Activated T-cell treated with anti-CD3 and anti-CD28 coated beads, Interleukin-2, amount 50 U/mL, for 48 hours (primary cell): Measurements from ENCODE around the gene HOXB6.

Experiments
- DNase-seq, 2 experiments: peaks; one replicate each; pipeline ENCODE4 v3.0.0-alpha.2; 2020

HOXB6 gene

GRCh38 chr17:48621410-48622392 is 16.9 kb upstream of the HOXB6 start:
- DNase-seq: no peak

DNA sequence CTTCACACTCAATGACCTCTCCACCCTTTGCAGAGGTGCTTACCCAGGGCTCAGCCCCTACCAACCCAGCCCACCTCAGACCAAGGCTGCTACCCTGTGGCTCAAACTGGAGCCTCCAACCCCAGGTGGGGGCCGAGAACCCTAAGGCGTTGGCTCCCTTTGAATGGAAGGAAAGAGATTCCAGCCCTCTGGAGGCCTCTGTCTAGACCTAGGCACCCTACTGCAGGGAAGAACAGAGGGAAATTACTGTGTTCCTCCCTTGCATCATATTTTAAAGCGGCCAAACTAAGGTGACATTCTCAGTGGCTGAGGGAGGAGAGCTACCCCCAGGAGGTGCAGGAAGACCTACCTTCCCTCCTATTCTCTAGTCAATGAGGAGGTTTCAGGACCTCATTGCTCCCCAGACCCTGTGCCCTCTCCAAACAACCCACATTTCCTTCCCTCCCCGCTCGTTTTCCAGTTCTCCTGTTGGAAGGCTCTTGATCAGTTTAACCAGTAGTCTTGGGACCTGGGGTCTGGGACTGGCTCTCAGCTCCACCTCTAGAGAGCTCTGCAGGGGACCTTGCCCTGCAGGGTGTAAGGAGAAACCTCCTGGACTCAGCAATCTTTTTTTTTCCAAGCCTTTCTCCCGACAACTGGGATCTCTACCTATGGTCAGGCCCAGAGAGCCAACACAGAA is 15.8 kb upstream of the HOXB6 start:
- DNase-seq: no peak

DNA sequence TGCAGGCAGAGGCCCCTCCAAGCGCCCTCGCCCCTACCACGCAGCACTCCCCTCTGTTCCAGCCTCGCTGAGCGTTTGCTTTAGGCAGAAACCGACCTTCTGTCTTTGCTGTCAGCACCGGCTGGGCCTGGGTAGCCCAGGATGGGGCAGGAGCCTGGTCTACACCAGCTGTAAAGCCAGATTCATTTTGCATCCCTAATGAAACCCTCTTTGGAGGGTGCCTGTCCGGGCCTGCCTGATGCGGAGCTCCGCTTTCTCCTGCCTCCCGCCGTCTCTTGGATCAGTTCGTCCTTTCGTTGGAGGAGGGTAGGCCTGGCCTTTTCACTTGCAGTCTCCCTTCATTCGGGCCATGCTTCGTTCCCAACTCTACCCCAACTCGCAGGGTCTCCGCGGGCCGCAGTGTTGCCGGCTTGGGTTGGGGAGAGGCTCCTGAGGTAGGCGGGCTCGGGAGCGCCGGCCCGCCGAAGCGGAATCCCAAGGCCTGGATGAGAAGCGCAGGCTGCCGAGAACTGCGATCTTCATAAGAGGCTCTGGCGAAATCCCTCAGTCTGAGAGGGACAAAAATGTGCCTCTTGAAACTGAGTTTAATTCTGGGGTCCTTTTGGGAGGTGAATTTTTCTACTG is 15.2 kb upstream of the HOXB6 start:
- DNase-seq: no peak

GRCh38 chr17:48618256-48618896 is 13.6 kb upstream of the HOXB6 start:
- DNase-seq: peak; percentile 88 to 90

DNA sequence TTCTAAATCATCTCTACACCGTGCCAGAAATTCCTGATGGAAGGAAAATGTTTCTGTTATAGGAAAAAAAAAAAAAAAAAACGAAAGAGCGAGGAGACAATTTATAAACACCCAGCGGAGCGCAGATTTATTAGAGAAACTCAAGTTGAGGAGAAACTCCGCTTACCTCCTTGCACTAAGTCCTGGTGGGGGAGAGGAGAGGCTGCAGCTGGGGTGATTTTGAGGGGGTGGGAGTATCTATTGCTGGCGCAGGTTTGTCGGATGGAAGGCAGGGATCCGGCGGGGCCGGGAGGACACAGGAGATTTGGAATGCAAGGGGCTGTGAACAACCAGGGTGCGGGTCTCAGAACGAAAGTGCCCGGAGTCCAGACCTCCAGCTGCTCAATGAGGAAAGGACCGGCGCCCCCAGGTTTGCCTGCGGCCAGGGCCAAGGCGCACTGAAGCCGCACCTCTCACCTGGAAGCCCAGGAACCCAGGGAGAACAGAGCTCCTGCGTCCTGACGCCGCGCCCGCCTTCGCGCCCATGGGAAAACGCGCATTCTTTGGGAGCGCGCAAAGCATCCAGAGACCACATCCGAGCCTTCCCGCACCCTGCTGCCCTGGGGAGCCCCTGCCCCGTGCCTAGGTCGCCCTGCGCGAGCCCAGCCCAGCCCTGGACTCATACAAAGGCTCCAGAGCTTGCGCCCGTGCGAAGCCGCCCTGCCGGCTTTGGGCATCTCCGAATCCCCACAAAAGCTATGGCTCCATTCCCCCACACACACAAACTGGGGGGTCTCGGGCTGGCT is 12.9 kb upstream of the HOXB6 start:
- no peak for DNase-seq

DNA sequence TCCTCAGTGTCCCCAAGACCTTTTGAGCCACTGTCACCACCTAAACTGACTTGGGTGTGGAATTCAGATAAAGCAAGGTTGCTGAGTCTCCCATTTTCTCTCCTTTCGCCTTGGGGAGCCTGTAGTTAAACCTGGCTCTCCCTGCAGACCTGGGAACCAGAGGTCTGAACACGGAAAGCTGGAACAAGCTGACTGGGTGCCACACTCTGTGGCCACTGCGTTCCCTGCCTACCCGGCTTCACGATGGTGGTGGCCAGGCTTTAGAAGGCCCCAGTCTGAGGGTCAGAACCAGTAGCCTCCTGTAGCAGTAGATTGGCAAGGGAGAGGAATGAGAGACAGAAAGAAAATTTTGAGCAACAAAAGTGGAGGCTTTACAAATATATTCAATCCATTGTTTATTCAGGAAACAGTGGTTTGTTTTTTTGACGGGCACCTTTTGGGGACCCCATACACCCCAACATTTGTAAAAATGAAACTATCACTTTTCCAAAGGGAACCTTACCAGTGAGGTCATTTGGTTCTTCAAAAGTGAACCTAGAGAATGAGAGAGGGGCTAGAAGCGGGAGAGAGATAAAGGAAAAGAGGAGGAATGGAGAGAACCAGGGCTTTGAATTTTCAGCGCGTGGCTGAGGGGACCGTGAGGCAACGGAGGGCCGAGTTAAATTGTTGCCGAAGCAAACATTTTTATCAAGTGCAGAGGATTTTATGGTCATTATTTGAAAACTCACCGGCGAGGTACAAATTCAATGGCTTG is 12.1 kb upstream of the HOXB6 start:
- no peak for DNase-seq

- DNase-seq: no peak
Observed at GRCh38 chr17:48615963-48616716, 11.4 kb upstream of the HOXB6 start.

GRCh38 chr17:48615047-48615962 is 10.5 kb upstream of the HOXB6 start, which contains the start of gene HOXB8:
Gene HOXB8, minus strand, starts transcription at chr17:48615292. Its CDS starts 588 bp downstream, at chr17:48614704.
- no peak for DNase-seq

DNA sequence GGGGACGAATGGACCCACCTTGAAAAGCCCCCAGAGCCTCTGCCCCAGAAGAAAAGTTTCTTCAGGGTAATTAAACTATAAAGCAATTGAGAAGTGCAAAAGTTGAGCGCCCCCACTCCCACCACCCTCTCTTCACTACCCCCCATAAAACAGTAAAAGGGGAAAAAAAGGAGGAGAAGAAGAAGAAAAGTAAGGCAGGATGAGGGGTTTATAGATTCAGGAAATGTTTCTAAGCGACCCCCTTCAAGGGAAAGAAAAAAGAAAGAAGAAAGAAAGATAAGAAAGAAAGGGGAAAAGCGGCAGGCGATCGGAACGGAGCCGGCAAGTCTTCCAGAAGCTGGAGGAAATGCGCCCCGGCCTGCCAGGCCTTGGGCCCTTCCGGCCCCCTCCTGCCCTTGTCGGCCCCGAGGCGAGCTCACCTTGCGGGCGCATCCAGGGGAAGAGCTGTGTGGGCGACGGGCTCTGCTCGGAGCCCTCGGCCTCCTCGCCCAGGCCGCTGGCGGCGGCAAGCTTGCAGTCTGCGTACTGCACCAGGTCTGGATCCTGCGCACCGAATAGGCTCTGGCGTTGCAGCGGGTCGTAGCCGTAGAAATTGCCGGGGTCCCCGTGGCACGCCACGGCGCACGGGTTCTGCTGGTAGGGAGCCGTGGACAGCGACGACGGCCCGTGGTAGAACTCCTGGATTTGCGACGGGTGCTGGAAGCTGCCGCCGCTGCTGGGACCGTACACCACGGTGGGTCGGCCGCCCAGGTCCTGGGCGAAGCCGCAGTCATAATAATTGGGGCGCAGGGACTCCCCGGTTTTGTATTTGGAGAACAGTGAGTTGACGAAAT is 9.3 kb upstream of the HOXB6 start:
- peak; percentile 62 to 69 for DNase-seq

DNA sequence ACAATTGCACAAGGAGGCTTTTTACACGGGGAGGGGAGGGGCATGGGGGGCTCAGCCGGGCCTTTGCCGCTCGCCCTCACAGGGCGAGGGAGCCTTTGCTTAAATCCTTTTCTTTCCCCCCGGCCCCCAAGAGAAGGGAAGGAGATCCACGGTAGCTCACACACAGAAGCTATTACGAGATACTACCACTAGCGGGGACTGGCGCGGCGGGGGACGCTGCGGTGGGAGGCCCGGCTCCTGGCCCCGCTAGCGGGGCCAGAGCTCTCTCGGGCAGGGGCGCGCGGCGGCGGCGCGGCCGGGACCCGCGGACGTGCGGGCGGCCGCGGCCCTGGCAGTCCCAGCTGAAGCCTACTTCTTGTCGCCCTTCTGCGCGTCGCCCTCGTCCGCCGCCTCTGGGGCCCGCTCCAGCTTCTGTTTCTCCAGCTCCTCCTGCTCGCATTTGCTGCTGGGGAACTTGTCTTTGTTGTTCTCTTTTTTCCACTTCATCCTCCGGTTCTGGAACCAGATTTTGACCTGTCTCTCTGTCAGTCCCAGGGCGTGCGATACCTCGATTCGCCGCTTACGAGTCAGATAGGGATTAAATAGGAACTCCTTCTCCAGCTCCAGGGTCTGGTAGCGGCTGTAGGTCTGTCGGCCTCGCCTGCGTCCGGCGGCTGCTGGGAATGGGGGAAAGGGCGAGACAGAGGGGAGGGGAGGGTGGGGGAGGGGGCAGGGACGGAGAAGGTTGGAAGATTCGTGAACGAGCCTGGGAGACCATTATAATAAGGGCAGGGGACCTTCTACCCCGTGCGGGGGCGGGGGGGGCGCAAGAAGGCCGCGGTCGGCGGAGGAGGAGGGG is 8.3 kb upstream of the HOXB6 start:
- DNase-seq: peak; percentile 62 to 67

DNA sequence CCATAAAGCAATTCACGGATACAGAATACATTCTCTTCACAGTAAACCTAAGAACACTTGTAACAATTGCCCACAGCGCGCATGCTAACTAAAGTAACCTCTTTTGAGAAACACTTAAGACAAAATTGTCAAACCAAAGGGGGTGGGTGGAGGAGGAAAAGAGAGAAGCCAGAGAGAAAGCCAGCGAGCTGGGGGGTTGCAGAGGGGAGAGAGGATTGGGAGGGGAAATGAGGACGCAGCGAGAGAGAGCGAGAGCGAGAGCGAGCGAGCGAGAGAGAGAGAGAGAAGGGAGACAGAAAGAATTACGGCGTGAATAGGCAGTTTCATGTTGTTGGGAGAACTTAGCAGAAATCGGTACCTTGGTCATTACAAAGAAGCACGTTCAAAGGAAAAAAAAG is 7.7 kb upstream of the HOXB6 start:
- DNase-seq: no peak

- DNase-seq: no peak
Observed at GRCh38 chr17:48611681-48612455, 7.1 kb upstream of the HOXB6 start.

DNA sequence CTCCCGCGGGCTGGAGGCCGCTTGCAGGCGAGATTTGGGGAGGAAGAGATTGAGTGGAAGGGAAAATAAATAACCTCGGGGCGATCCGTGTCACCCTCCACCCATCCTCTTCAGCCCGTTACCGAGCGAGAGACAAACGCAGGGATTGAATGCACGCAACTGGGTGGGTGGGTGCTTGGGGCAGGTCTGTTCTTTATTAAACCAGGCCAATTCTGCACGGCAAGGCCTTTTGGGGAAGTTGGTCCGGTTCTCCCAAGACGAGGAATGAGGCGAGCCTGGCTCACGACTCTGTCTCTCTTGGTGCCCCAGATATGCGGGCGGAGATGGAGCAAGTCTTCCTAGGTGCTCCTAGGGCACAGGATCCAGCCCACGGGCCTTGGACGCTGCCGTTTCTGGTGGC is 6.4 kb upstream of the HOXB6 start:
- DNase-seq: no peak

DNA sequence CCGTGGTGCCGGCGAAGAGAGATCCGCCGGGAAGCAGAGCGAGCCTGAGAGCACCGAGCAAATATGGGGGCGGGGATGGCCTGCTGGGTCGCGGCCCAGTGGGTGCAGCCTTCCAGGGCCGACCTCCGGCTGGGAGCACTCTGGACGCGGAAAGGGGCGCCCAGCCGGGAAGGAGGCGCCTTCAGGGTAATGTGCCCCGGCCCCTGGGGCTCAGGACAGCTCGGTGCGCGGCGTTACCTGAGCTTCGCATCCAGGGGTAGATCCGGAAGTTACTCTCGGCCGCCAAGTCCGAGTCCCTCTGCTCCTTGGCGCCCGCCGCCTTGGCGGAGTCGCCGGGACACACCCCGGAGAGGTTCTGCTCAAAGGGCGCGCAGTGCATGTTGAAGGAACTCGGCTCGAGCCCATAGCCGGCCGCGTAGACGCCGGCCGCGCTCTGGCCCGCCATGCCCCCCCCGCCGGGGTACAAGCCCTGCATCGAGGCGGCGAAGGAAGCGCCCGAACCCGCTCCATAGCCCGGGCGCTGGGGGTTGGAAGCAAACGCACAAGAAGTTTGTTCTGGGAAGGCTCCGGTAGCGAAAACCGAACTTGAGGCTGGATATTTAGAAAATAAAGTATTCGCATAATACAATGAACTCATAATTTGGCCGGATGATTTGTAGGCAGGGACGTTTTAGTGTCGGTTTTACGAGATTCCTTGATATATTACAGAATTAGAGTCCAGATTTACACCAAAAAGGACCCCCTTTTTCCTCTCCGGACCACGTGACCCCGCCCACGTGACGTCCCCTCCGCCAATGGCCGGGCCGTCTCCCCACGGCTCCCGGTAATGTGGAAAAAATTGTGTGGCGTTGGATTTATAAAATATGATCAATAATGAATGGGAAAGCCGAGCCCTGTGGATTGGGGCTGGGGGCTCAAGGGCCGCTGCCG is 5.8 kb upstream of the HOXB6 start, which contains the start of gene HOXB7:
Gene HOXB7 (minus strand): TSS at position 736 of the 930 bp plus-strand sequence. CDS start 99 bp downstream, at position 637.
- peak; percentile 80 to 82 for DNase-seq

DNA sequence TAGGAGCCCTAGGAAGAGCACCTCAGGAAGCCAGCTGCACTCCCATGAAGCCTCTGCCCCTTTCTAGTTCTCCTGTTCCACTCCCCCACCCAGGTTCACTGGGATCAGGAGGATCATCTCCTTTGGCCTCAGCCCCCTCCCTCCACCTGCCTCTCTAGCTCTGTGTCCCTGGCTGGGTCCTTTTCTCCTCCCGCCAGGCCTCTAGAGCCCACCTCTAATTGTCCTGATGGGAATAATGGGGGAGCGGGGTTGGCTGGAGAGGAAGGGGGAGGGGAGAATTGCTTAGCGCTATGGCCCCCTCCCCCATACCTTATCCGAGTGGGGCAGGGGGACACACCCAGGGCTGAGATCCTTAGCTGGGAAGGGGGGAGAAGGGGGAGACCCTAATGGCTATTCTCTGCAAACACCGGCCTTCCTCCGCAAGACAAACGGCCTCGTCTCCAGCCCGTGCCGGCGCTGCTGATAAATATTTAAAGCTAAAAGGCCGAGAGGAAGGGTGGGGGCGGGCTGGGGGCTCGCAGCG is 5.0 kb upstream of the HOXB6 start:
- DNase-seq: no peak
